IMR-90 (cell line): ENCODE data around the gene OR52B4. TPM values are rescaled to one million over a fixed set of nuclear protein-coding genes. Genes with fewer than 3 reads are reported as not detected.

Experiments
- ATAC-seq: fragments of 200-7000 bp; cut with Tn5 transposase; 2 replicates; pipeline ENCODE4 v1.9.1; 2020; ENCODE audit warnings: low read depth, mild to moderate bottlenecking, moderate library complexity
- BruUV-seq: library from RNA; stranded (reverse); fragments of 400-500 nt; replicated peaks from 2 replicates; lab custom pipeline; 2021; lab: Mats Ljungman, UMichigan
- CTCF ChIA-PET: fragments of 300-600 bp; formaldehyde crosslinking; extraction: SDS; loops from one replicate; lab custom pipeline; 2021; ENCODE audit warnings: antibody characterized with exemption; lab: Yijun Ruan, JAX
- POLR2A ChIA-PET: fragments of 300-600 bp; sonication (Branson Sonifier 250); formaldehyde crosslinking; loops from one replicate; lab custom pipeline; 2022; ENCODE audit warnings: antibody characterized with exemption; ENCODE audit not compliant: unreplicated experiment; lab: Charles Lee
- DNase-seq: peaks from one replicate; pipeline ENCODE4 v3.0.0; 2013
- H2AFZ ChIP-seq: replicated peaks from 2 replicates; pipeline ENCODE3; 2013; ENCODE audit warnings: low read length, mild to moderate bottlenecking; ENCODE audit not compliant: poor library complexity
- H2AK5ac ChIP-seq: 2 replicates; pipeline ENCODE4 v1.6.1; 2013; ENCODE audit warnings: low read depth, low read length, inconsistent platforms
- H2AK9ac ChIP-seq: replicated peaks from 2 replicates; pipeline ENCODE3; 2013; ENCODE audit warnings: mild to moderate bottlenecking, low read depth, low read length, moderate library complexity; ENCODE audit not compliant: poor library complexity
- H2BK120ac ChIP-seq: 2 replicates; pipeline ENCODE4 v1.6.1; 2013; ENCODE audit warnings: low read depth, low read length, inconsistent platforms
- H2BK15ac ChIP-seq: 3 replicates; pipeline ENCODE4 v1.6.1; 2013; ENCODE audit warnings: low read depth, low read length, inconsistent platforms
- H2BK20ac ChIP-seq: 2 replicates; pipeline ENCODE4 v1.6.1; 2013; ENCODE audit warnings: low read depth, mild to moderate bottlenecking, inconsistent platforms, low read length, moderate library complexity
- H2BK5ac ChIP-seq: 2 replicates; pipeline ENCODE4 v1.6.1; 2013; ENCODE audit warnings: mild to moderate bottlenecking, low read depth, low read length, inconsistent platforms; ENCODE audit not compliant: poor library complexity, severe bottlenecking
- H3K14ac ChIP-seq: replicated peaks from 2 replicates; pipeline ENCODE4 v1.6.1; 2013; ENCODE audit warnings: low read depth, low read length, inconsistent platforms
- H3K18ac ChIP-seq: 2 replicates; pipeline ENCODE4 v1.6.1; 2013; ENCODE audit warnings: low read depth, low read length, control low read depth
- H3K23ac ChIP-seq: 2 replicates; pipeline ENCODE4 v1.6.1; 2013; ENCODE audit warnings: low read depth, low read length, inconsistent platforms
- H3K27ac ChIP-seq: 2 replicates; pipeline ENCODE4 v1.5.1; 2013; ENCODE audit warnings: mild to moderate bottlenecking, control low read depth, low read length; ENCODE audit not compliant: insufficient read depth
- H3K27me3 ChIP-seq: 2 replicates; pipeline ENCODE4 v1.6.1; 2013; ENCODE audit warnings: low read length; ENCODE audit not compliant: control insufficient read depth, insufficient read depth
- H3K36me3 ChIP-seq: 2 replicates; pipeline ENCODE4 v1.6.1; 2013; ENCODE audit warnings: low read length, mixed read lengths; ENCODE audit not compliant: control insufficient read depth, insufficient read depth
- H3K4ac ChIP-seq: 2 replicates; pipeline ENCODE4 v1.6.1; 2013; ENCODE audit warnings: low read depth, low read length, inconsistent platforms
- H3K4me1 ChIP-seq: 2 replicates; pipeline ENCODE4 v1.6.1; 2013; ENCODE audit warnings: low read length, mixed read lengths; ENCODE audit not compliant: control insufficient read depth, insufficient read depth
- H3K4me2 ChIP-seq: 2 replicates; pipeline ENCODE4 v1.6.1; 2013; ENCODE audit warnings: low read depth, mild to moderate bottlenecking, control low read depth, low read length, moderate library complexity
- H3K4me3 ChIP-seq: 2 replicates; pipeline ENCODE4 v1.5.1; 2013; ENCODE audit warnings: low read depth, mild to moderate bottlenecking, control low read depth, low read length, moderate library complexity; ENCODE audit not compliant: insufficient read depth
- H3K56ac ChIP-seq: 2 replicates; pipeline ENCODE4 v1.6.1; 2013; ENCODE audit warnings: low read length, inconsistent platforms; ENCODE audit not compliant: insufficient read depth; ENCODE audit errors: extremely low read depth
- H3K79me1 ChIP-seq, 2 experiments: 2 replicates each; pipeline ENCODE4 v1.6.1; 2013; ENCODE audit warnings: low read length in 2 of 2, inconsistent platforms in 1 of 2, low read depth in 1 of 2
- H3K9ac ChIP-seq: 2 replicates; pipeline ENCODE4 v1.6.1; 2013; ENCODE audit warnings: low read depth, low read length, control low read depth
- H3K9me1 ChIP-seq: 2 replicates; pipeline ENCODE4 v1.6.1; 2013; ENCODE audit warnings: low read length, inconsistent platforms; ENCODE audit not compliant: insufficient read depth
- H3K9me3 ChIP-seq: 2 replicates; pipeline ENCODE4 v1.6.1; 2013; ENCODE audit warnings: low read length; ENCODE audit not compliant: control insufficient read depth, insufficient read depth
- H4K20me1 ChIP-seq: 2 replicates; pipeline ENCODE4 v1.6.1; 2013; ENCODE audit warnings: low read length, inconsistent platforms; ENCODE audit not compliant: insufficient read depth
- H4K5ac ChIP-seq: 2 replicates; pipeline ENCODE4 v1.6.1; 2013; ENCODE audit warnings: mild to moderate bottlenecking, low read depth, low read length, control low read depth
- H4K8ac ChIP-seq, 2 experiments: 2 replicates each; pipeline ENCODE4 v1.6.1; 2013; ENCODE audit warnings: low read depth in 2 of 2, low read length in 2 of 2, control low read depth in 1 of 2, inconsistent platforms in 1 of 2
- H4K91ac ChIP-seq: 2 replicates; pipeline ENCODE4 v1.6.1; 2013; ENCODE audit warnings: low read depth, low read length, inconsistent platforms; ENCODE audit not compliant: insufficient read depth
- MAZ ChIP-seq: IDR thresholded peaks from 2 replicates; pipeline ENCODE4 v1.6.1; 2012; ENCODE audit warnings: low read depth, mild to moderate bottlenecking, low read length, improper control_type of control experiment, moderate library complexity, borderline replicate concordance
- WGBS, 2 experiments: methylation state at CpG; one replicate each; pipeline versions ENCODE4 v1.1.5 to v1.1.7; 2013; ENCODE audit warnings: missing lambda C conversion rate in 2 of 2; ENCODE audit not compliant: insufficient read length in 1 of 2; ENCODE audit errors: extremely low coverage in 2 of 2; 5-methylcytosine and 5-hydroxymethylcytosine counted together
- dilution Hi-C: fragments of 300-500 bp; cut with HindIII; formaldehyde crosslinking; loops from one replicate; pipeline ENCODE4 v1.14.3; 2018; ENCODE audit warnings: low sequenced_read_pairs; ENCODE audit not compliant: unreplicated experiment
- in situ Hi-C: fragments of 300-500 bp; cut with MboI; formaldehyde crosslinking; loops from 3 replicates; pipeline ENCODE4 v1.14.3; 2019; ENCODE audit warnings: low sequenced_read_pairs, inconsistent platforms, mixed read lengths
- intact Hi-C: fragments of 100-400 bp; cut with micrococcal nuclease; formaldehyde crosslinking; loops from 2 replicates; pipeline ENCODE4 v1.10.0; 2022
- polyA plus RNA-seq, 3 experiments: library from polyadenylated mRNA; depleted of rRNA; stranded (reverse); fragments of >200 nt; gene quantifications; 2 replicates each; pipeline ENCODE4 v1.2.3, GENCODE V29; 2012; ENCODE audit warnings: low replicate concordance in 1 of 3
- total RNA-seq: library from RNA; depleted of rRNA; stranded (reverse); fragments of >200 nt; gene quantifications from 2 replicates; pipeline ENCODE4 v1.2.3, GENCODE V29; 2012
- TF ChIP-seq, protein P1 (sequence below): fragments of 150-350 bp; IDR thresholded peaks from 2 replicates; pipeline ENCODE4 v1.6.1; 2017; ENCODE audit warnings: mild to moderate bottlenecking, antibody characterized with exemption, low read length, low read depth

The OR52B4 gene
- total and polyA plus RNA-seq, 2 of the 4 experiments (the other 2 are of a cell fraction), result not detected

DNA sequence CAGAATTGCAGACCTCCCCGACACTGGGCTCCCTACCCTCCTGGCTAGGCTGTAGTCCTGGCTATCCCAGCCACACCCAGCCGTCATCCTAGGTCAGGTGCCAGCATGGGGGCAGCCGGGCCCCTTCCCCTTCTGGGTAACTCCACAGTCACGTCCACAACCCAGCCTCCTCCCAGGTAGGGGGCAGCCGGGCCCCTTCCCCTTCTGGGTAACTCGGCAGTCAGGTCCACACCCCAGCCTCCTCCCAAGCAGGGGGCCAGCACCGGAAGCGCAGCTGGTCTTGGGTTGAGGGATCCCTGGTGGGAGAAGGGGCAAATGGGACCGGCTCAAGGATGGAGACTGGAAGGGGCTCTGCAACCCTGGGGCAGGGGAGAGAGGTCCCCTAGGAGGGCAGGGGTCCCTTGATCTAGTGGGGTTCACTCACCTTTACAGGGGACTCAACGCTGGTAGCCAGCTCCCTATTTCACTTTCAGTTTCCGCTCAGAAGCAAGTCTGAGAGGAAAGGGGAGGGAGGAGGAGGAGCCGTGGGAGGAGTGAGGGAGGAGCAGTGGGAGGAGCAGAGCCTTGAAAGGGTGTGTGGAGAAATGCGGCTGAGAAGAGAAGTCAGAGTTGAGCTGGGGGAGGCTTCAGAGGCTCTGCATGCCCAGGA, 25.1 kb upstream of the OR52B4 start, which contains the start of gene TRIM21:
Gene TRIM21 (minus strand): TSS at position 494 of the 649 bp plus-strand sequence. CDS start 3,293 bp downstream, outside the sequence.
- 20% methylated on average over 2 of the region's 13 CpGs; no CpG with 5 or more reads in 1 of the 2 experiments for WGBS, 2 experiments
- Histone ChIP-seq H3K23ac (peak within 1 kb of the TSS; percentile 77; the same call in 1 of the 2 replicates), H3K79me1 (peaks cover 4 to 6% of the 10 kb centered on the region in 2 experiments; a peak in 3 of 4 replicates), H3K4me2 (peak within 1 kb of the TSS; percentile 83), H4K8ac (peak within 1 kb of the TSS; percentile 69 to 74; a peak in 3 of 4 replicates), H3K27ac (peak within 1 kb of the TSS; percentile 85), H2BK120ac (0 out of 2 replicates have a peak within 1 kb of the TSS, but pooled peaks have one; percentile 39), H3K4me1 (no peaks in the 10 kb centered on the region), H3K4ac (0 out of 2 replicates have a peak within 1 kb of the TSS, but pooled peaks have one; percentile 73), H2AK5ac (no peak within 1 kb of the TSS), H3K9me1 (peaks cover 3% of the 10 kb centered on the region; the same call in 1 of the 2 replicates), H2BK20ac (no peak within 1 kb of the TSS), H4K91ac (peak within 1 kb of the TSS; percentile 68; the same call in 1 of the 2 replicates), H2BK5ac (peak within 1 kb of the TSS; percentile 56), H2AK9ac (peak within 1 kb of the TSS; percentile 74), H3K4me3 (peak within 1 kb of the TSS; percentile 96), H3K36me3 (peaks cover 15% of the 10 kb centered on the region), H3K9ac (peak within 1 kb of the TSS; percentile 91), H3K14ac (peak within 1 kb of the TSS; percentile 83; the same call in 1 of the 2 replicates), H2BK15ac (no peak within 1 kb of the TSS), H3K18ac (peak within 1 kb of the TSS; percentile 78; the same call in 1 of the 2 replicates), H2AFZ (peak within 1 kb of the TSS; percentile 99), H4K20me1 (no peaks in the 10 kb centered on the region), H4K5ac (peak within 1 kb of the TSS; percentile 56; the same call in 1 of the 2 replicates), H3K56ac (peak within 1 kb of the TSS; percentile 53; the same call in 1 of the 2 replicates), H3K9me3 (no peaks in the 10 kb centered on the region), H3K27me3 (no peaks in the 10 kb centered on the region)
- CTCF ChIA-PET, result interaction anchor here (1.5 kb wide), 1 partner anchor 19 kb away, joined by 4 read pairs; no protein-coding TSS in a partner anchor
- DNase-seq (peak; percentile 79), ATAC-seq (peak; percentile 100)
- BruUV-seq, result no TSS peak
- in situ Hi-C loops (no loop called here), intact Hi-C loops (loop anchor here (5.0 kb wide), 1 partner anchor 206 kb away; no protein-coding TSS in a partner anchor), dilution Hi-C loops (no loop called here)
- TF ChIP-seq, protein P1, sequence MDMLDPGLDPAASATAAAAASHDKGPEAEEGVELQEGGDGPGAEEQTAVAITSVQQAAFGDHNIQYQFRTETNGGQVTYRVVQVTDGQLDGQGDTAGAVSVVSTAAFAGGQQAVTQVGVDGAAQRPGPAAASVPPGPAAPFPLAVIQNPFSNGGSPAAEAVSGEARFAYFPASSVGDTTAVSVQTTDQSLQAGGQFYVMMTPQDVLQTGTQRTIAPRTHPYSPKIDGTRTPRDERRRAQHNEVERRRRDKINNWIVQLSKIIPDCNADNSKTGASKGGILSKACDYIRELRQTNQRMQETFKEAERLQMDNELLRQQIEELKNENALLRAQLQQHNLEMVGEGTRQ, result no peak
- TF ChIP-seq MAZ, result peak; percentile 89; the same call in 1 of the 2 replicates
- POLR2A ChIA-PET, result no interaction called here
